ENCODE results near the gene TRIM31.

DNA sequence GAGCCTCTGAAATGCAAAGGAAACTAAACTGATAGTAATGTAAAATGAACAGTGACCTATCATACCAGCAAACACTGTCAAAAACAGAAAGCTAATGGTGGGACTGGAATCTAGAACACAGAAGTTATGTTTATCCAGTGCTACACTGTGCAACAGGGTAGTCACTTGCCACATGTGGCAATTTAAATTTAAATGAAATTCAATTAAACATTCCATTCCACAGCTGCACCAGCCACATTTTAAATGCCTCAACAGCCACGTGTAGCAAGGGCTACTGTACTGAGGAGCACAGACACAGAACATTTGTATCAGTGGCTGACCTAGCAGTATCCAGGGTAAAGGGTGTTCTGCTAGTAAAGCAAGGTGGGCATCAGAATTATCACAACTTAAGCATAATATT, 57.4 kb downstream of the TRIM31 start:
- TF ChIP-seq, protein P1, sequence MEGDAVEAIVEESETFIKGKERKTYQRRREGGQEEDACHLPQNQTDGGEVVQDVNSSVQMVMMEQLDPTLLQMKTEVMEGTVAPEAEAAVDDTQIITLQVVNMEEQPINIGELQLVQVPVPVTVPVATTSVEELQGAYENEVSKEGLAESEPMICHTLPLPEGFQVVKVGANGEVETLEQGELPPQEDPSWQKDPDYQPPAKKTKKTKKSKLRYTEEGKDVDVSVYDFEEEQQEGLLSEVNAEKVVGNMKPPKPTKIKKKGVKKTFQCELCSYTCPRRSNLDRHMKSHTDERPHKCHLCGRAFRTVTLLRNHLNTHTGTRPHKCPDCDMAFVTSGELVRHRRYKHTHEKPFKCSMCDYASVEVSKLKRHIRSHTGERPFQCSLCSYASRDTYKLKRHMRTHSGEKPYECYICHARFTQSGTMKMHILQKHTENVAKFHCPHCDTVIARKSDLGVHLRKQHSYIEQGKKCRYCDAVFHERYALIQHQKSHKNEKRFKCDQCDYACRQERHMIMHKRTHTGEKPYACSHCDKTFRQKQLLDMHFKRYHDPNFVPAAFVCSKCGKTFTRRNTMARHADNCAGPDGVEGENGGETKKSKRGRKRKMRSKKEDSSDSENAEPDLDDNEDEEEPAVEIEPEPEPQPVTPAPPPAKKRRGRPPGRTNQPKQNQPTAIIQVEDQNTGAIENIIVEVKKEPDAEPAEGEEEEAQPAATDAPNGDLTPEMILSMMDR (optimal IDR thresholded peaks at IDR 0.05 in 1 of 3, IDR thresholded peaks at IDR 0.05 in 1 of 3, conservative IDR thresholded peaks at IDR 0.05 in 1 of 3; ENCODE audit: extremely low read depth in 1 of 3, insufficient read depth in 2 of 3, low read length in 3 of 3) = no peak
- no peak for TF ChIP-seq EZH2 (IDR thresholded peaks at IDR 0.05; ENCODE audit: low read length)

Measured in keratinocyte (primary cell).